C4-2B (cell line): ENCODE data around the gene BCAR3.

Experiments
- ZFX ChIP-seq: fragments of 450-650 bp; IDR thresholded peaks from 2 replicates; pipeline ENCODE4 v1.6.1; 2017
- TF ChIP-seq, protein P1 (sequence below): fragments of 450-650 bp; conservative IDR thresholded peaks from 2 replicates; pipeline ENCODE4 v1.5.1; 2017; ENCODE audit warnings: mild to moderate bottlenecking

DNA sequence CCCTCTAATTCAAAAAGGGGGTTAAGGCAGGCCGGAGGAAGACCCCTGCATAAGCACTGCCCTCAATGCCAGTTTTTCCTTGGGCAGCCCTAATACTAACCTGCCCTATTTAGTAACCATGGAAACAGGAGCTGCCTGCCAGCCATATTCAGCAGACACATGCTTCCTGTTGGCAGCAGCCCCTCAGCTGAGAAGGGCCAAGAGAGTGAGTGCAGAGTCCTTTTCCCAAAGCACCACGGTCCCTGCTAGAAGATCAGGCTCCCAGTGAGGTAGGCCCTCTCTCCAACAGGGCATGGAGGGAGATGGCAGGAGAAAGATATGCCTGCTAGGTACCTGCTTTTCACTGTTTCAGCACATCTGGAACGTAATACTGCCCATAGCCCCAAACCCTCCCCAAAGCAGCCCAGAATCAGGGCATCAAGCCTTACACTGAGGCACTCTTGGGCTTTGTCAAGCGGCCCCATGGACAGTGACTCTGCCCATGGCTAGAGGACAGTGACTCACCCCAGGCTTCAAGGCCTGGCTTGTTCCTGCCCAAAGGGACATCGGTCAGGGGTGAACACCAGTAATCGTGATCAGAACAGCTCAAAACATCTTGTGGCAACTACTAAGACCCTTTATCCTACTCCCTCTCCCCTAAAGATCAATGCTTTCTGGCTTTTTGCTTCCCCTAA is 64.5 kb downstream of the BCAR3 start:
- TF ChIP-seq, protein P1, sequence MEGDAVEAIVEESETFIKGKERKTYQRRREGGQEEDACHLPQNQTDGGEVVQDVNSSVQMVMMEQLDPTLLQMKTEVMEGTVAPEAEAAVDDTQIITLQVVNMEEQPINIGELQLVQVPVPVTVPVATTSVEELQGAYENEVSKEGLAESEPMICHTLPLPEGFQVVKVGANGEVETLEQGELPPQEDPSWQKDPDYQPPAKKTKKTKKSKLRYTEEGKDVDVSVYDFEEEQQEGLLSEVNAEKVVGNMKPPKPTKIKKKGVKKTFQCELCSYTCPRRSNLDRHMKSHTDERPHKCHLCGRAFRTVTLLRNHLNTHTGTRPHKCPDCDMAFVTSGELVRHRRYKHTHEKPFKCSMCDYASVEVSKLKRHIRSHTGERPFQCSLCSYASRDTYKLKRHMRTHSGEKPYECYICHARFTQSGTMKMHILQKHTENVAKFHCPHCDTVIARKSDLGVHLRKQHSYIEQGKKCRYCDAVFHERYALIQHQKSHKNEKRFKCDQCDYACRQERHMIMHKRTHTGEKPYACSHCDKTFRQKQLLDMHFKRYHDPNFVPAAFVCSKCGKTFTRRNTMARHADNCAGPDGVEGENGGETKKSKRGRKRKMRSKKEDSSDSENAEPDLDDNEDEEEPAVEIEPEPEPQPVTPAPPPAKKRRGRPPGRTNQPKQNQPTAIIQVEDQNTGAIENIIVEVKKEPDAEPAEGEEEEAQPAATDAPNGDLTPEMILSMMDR: no peak
- no peak for TF ChIP-seq ZFX
